Right lobe of liver (tissue), 6 donors: ENCODE measurements around the gene ANKRD13A. TPM values are rescaled to one million over a fixed set of nuclear protein-coding genes. Genes with fewer than 3 reads are reported as not detected.

Experiments used
- ATAC-seq, 4 donors: fragments of 200-7000 bp; cut with Tn5 transposase; one replicate each; pipeline ENCODE4 v1.9.1; 2020; ENCODE audit warnings: mild to moderate bottlenecking in 4 of 4, moderate library complexity in 4 of 4
- DNase-seq, 3 donors: peaks; one replicate each; pipeline ENCODE4 v3.0.0-alpha.2; 2020
- H3K27ac ChIP-seq, 3 donors: fragments of 200-600 bp; one replicate each; pipeline ENCODE4 v1.8.0; 2022
- H3K27me3 ChIP-seq, 2 donors: fragments of 200-600 bp; one replicate each; pipeline ENCODE4 v1.8.0; 2022
- H3K36me3 ChIP-seq, 4 donors: fragments of 200-600 bp; sonication (generic) in 1 of 4; one replicate each; pipeline versions ENCODE4 v1.5.1 to v1.8.0; 2017 to 2022; ENCODE audit warnings: control low read depth in 1 of 4
- H3K4me1 ChIP-seq, 4 donors: fragments of 200-600 bp; sonication (generic) in 1 of 4; one replicate each; pipeline versions ENCODE4 v1.5.1 to v1.8.0; 2017 to 2022; ENCODE audit warnings: control low read depth in 1 of 4
- H3K4me3 ChIP-seq, 3 donors: fragments of 200-600 bp; one replicate each; pipeline ENCODE4 v1.8.0; 2022
- H3K9me3 ChIP-seq, 4 donors: fragments of 200-600 bp; sonication (generic) in 1 of 4; one replicate each; pipeline versions ENCODE4 v1.5.1 to v1.8.0; 2017 to 2022; ENCODE audit warnings: control low read depth in 1 of 4
- CTCF ChIP-seq, 4 donors: fragments of 200-600 bp in 3 of 4; fragments of 450-650 bp in 1 of 4; IDR thresholded peaks; one replicate each; pipeline versions ENCODE4 v1.5.1 to v1.8.0; 2016 to 2022; ENCODE audit warnings: antibody characterized with exemption in 4 of 4, mild to moderate bottlenecking in 2 of 4
- POLR2A ChIP-seq: fragments of 450-650 bp; IDR thresholded peaks from one replicate; pipeline ENCODE4 v1.6.1; 2017; ENCODE audit warnings: antibody characterized with exemption, mild to moderate bottlenecking
- WGBS: methylation state at CpG from one replicate; pipeline ENCODE4 v1.1.6; 2018; ENCODE audit warnings: low coverage, low lambda C conversion rate; ENCODE audit not compliant: insufficient coverage; ENCODE audit errors: missing lambda C conversion rate; 5-methylcytosine and 5-hydroxymethylcytosine counted together
- intact Hi-C, 2 donors: fragments of 100-400 bp; cut with DNase I; formaldehyde crosslinking; loops; one replicate each; pipeline versions ENCODE4 v1.11.2 to v1.14.1; 2022
- total RNA-seq, 6 experiments: library from RNA; depleted of rRNA in 2 of 6; stranded (reverse); fragments of >200 nt in 2 of 6; fragmentation: NEBNext Ultra II Directional in 3 of 6; extraction: Animal tissue kit (Norgen Biotek cat#: 25700) in 3 of 6; gene quantifications; one replicate each; pipeline versions ENCODE4 v1.1.0 to v1.2.4, GENCODE V29; 2016 to 2023
- donor health status: DM: no; HTN: yes; CAD: no.
- donor health status: DM: no; HTN: no; CAD: no.
- donor health status: DM: no; HTN: no; CAD: no.
- donor health status: DM: no; HTN: yes; CAD: no.
- donor health status: DM: no; HTN: yes; CAD: no.

Gene ANKRD13A
- total RNA-seq, 6 experiments from 2014 or later: 14.4 to 33.7 (median 24.6) TPM

- H3K36me3 ChIP-seq: peaks cover 0 to 41% (median 7%) of the 10 kb centered on the region in 4 donors
- peaks cover 0 to 40% (median 15%) of the 10 kb centered on the region in 4 donors for H3K4me1 ChIP-seq
- H3K4me3 ChIP-seq: no peak overlapping the region
- no peaks in the 10 kb centered on the region for H3K9me3 ChIP-seq
- peak overlapping the region; percentile 54 to 76 (median 73) for H3K27ac ChIP-seq
- intact Hi-C loops: no loop called here
- no peak for ATAC-seq
- no peak for DNase-seq
- 76% methylated on average over 2 of the region's 2 CpGs for WGBS
- TF ChIP-seq CTCF (IDR thresholded peaks at IDR 0.05) (no peak), POLR2A (no peak)
- no peaks in the 10 kb centered on the region for H3K27me3 ChIP-seq
Measured at GRCh38 chr12:110024051-110024450, 24.8 kb downstream of the ANKRD13A start.

- no peaks in the 10 kb centered on the region for H3K27me3 ChIP-seq
- H3K4me3 ChIP-seq: no peak overlapping the region
- H3K36me3 ChIP-seq: peaks cover 0 to 50% (median 6%) of the 10 kb centered on the region in 4 donors
- no peak overlapping the region for H3K27ac ChIP-seq
- no peaks in the 10 kb centered on the region for H3K9me3 ChIP-seq
- H3K4me1 ChIP-seq: peaks cover 0 to 24% (median 11%) of the 10 kb centered on the region in 4 donors
- TF ChIP-seq POLR2A (no peak), CTCF (IDR thresholded peaks at IDR 0.05) (no peak)
- intact Hi-C loops: no loop called here
- DNase-seq (no peak), ATAC-seq (no peak)
- 96% methylated on average over 6 of the region's 6 CpGs for WGBS
Measured at GRCh38 chr12:110028323-110028722, 29.1 kb downstream of the ANKRD13A start.

- H3K4me3 ChIP-seq: no peak overlapping the region
- DNase-seq (no peak), ATAC-seq (peak in 1 of 4 donors; percentile 53)
- TF ChIP-seq CTCF (IDR thresholded peaks at IDR 0.05): no peak
- no peak for TF ChIP-seq POLR2A
- H3K36me3 ChIP-seq: peaks cover 0 to 60% (median 6%) of the 10 kb centered on the region in 4 donors
- no peaks in the 10 kb centered on the region for H3K9me3 ChIP-seq
- 29% methylated on average over 2 of the region's 2 CpGs for WGBS
- no peaks in the 10 kb centered on the region for H3K27me3 ChIP-seq
- intact Hi-C loops: no loop called here
- H3K27ac ChIP-seq: peak overlapping the region in 1 of 3 donors; percentile 34
- H3K4me1 ChIP-seq: peaks cover 0 to 14% (median 6%) of the 10 kb centered on the region in 4 donors
Measured at GRCh38 chr12:110029290-110029815, 30.1 kb downstream of the ANKRD13A start.

GRCh38 chr12:110033888-110034287 lies 34.7 kb downstream of the ANKRD13A start:
- intact Hi-C loops: no loop called here
- Histone ChIP-seq H3K27ac (no peak overlapping the region), H3K36me3 (peaks cover 0 to 51% (median 6%) of the 10 kb centered on the region in 4 donors), H3K27me3 (no peaks in the 10 kb centered on the region), H3K4me3 (no peak overlapping the region), H3K9me3 (no peaks in the 10 kb centered on the region), H3K4me1 (peaks cover 0 to 13% (median 5%) of the 10 kb centered on the region in 4 donors)
- ATAC-seq: no peak
- TF ChIP-seq CTCF (IDR thresholded peaks at IDR 0.05) (no peak), POLR2A (no peak)
- 96% methylated on average over 3 of the region's 3 CpGs for WGBS
- no peak for DNase-seq
